C4-2B (cell line): ENCODE data around the gene TLCD4.

Experiments
- CTCF ChIP-seq: fragments of 450-650 bp; conservative IDR thresholded peaks from 2 replicates; pipeline ENCODE4 v1.5.1; 2017; ENCODE audit warnings: mild to moderate bottlenecking
- ZFX ChIP-seq: fragments of 450-650 bp; IDR thresholded peaks from 2 replicates; pipeline ENCODE4 v1.6.1; 2017

- TF ChIP-seq CTCF, result no peak
- TF ChIP-seq ZFX, result no peak
Observed at GRCh38 chr1:95096218-95096841, 20.8 kb upstream of the TLCD4 start.
